Loucy (cell line): Measurements from ENCODE around the gene DHFR.

Experiments
- H2AFZ ChIP-seq: fragments of 200-600 bp; sonication (generic); 2 replicates; pipeline ENCODE4 v1.6.0; 2016; ENCODE audit warnings: antibody characterized with exemption, mild to moderate bottlenecking, low read length, moderate library complexity
- H3F3A ChIP-seq: fragments of 200-600 bp; 2 replicates; pipeline ENCODE4 v1.6.0; 2016; ENCODE audit warnings: antibody characterized with exemption, low read depth, mild to moderate bottlenecking
- H3K27me3 ChIP-seq: fragments of 200-600 bp; sonication (generic); 2 replicates; pipeline ENCODE4 v1.6.1; 2014; ENCODE audit warnings: low read length, mild to moderate bottlenecking; ENCODE audit not compliant: insufficient read depth, poor library complexity, severe bottlenecking
- H3K36me3 ChIP-seq: fragments of 200-600 bp; sonication (generic); 2 replicates; pipeline ENCODE4 v1.6.1; 2016; ENCODE audit warnings: low read length; ENCODE audit not compliant: insufficient read depth
- H3K4me1 ChIP-seq: fragments of 200-600 bp; sonication (generic); 2 replicates; pipeline ENCODE4 v1.5.1; 2014; ENCODE audit warnings: low read length, mild to moderate bottlenecking; ENCODE audit not compliant: insufficient read depth, poor library complexity, severe bottlenecking
- H3K4me2 ChIP-seq: fragments of 200-600 bp; sonication (generic); 2 replicates; pipeline ENCODE4 v1.6.0; 2014; ENCODE audit warnings: antibody characterized with exemption, low read length, low read depth, mild to moderate bottlenecking; ENCODE audit not compliant: poor library complexity, severe bottlenecking
- H3K4me3 ChIP-seq: fragments of 200-600 bp; sonication (generic); 2 replicates; pipeline ENCODE4 v1.5.1; 2014; ENCODE audit warnings: low read length, mild to moderate bottlenecking, mixed read lengths; ENCODE audit not compliant: poor library complexity, severe bottlenecking
- H3K79me2 ChIP-seq: fragments of 200-600 bp; sonication (generic); 2 replicates; pipeline ENCODE4 v1.6.1; 2014; ENCODE audit warnings: low read length; ENCODE audit not compliant: insufficient read depth
- H3K9ac ChIP-seq: fragments of 200-600 bp; sonication (generic); 2 replicates; pipeline ENCODE4 v1.6.0; 2014; ENCODE audit warnings: mild to moderate bottlenecking, low read depth, low read length, moderate library complexity; ENCODE audit not compliant: poor library complexity, severe bottlenecking
- H3K9me2 ChIP-seq: fragments of 200-600 bp; sonication (generic); replicated peaks from 2 replicates; pipeline ENCODE4 v1.6.1; 2016; ENCODE audit warnings: low read depth, low read length, mixed read lengths
- H3K9me3 ChIP-seq: fragments of 200-600 bp; sonication (generic); 2 replicates; pipeline ENCODE4 v1.6.1; 2014; ENCODE audit warnings: mild to moderate bottlenecking, antibody characterized with exemption, low read length, low read depth; ENCODE audit not compliant: insufficient read depth
- H4K20me1 ChIP-seq: fragments of 200-600 bp; sonication (generic); 2 replicates; pipeline ENCODE4 v1.6.0; 2014; ENCODE audit warnings: antibody characterized with exemption, low read length, mild to moderate bottlenecking; ENCODE audit not compliant: insufficient read depth, poor library complexity, severe bottlenecking
- EZH2phosphoT487 ChIP-seq: fragments of 200-600 bp; IDR thresholded peaks from 2 replicates; pipeline ENCODE4 v1.6.1; 2018; ENCODE audit warnings: antibody characterized with exemption, mild to moderate bottlenecking, moderate library complexity, borderline replicate concordance
- TF ChIP-seq, protein P1 (sequence below): fragments of 200-600 bp; sonication (generic); conservative IDR thresholded peaks from 2 replicates; pipeline ENCODE4 v1.5.1; 2014; ENCODE audit warnings: mild to moderate bottlenecking, antibody characterized with exemption, low read length

DHFR gene

DNA sequence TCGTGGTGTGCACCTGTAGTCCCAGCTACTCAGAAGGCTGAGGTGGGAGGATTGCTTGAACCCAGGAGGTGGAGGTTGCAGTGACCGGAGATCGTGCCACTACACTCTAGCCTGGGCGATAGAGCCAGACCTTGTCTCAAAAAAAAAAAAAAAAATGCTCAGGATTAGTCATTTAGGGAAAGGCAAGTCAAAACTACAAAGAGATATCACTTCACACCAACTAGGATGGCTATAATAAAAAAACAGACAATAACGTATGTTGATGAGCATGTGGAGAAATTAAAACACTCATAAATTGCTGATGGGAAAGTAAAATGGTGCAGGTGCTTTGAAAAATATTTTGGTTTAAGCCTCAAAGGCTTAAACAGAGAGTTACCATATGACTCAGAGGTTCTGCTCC lies 78.4 kb downstream of the DHFR start:
- TF ChIP-seq, protein P1, sequence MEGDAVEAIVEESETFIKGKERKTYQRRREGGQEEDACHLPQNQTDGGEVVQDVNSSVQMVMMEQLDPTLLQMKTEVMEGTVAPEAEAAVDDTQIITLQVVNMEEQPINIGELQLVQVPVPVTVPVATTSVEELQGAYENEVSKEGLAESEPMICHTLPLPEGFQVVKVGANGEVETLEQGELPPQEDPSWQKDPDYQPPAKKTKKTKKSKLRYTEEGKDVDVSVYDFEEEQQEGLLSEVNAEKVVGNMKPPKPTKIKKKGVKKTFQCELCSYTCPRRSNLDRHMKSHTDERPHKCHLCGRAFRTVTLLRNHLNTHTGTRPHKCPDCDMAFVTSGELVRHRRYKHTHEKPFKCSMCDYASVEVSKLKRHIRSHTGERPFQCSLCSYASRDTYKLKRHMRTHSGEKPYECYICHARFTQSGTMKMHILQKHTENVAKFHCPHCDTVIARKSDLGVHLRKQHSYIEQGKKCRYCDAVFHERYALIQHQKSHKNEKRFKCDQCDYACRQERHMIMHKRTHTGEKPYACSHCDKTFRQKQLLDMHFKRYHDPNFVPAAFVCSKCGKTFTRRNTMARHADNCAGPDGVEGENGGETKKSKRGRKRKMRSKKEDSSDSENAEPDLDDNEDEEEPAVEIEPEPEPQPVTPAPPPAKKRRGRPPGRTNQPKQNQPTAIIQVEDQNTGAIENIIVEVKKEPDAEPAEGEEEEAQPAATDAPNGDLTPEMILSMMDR: no peak
- no peak for TF ChIP-seq EZH2phosphoT487
- H3K36me3 ChIP-seq: no peaks in the 10 kb centered on the region
- no peaks in the 10 kb centered on the region for H3K27me3 ChIP-seq
- H3K4me1 ChIP-seq: no peaks in the 10 kb centered on the region
- no peak overlapping the region for H3K4me2 ChIP-seq
- H3K9me3 ChIP-seq: no peaks in the 10 kb centered on the region
- no peak overlapping the region for H2AFZ ChIP-seq
- H3K79me2 ChIP-seq: no peaks in the 10 kb centered on the region
- no peak overlapping the region for H3K9ac ChIP-seq
- H4K20me1 ChIP-seq: no peaks in the 10 kb centered on the region
- H3K4me3 ChIP-seq: no peak overlapping the region
- no peaks in the 10 kb centered on the region for H3F3A ChIP-seq
- H3K9me2 ChIP-seq: no peaks in the 10 kb centered on the region
